Gastroesophageal sphincter (tissue), 3 donors: ENCODE measurements around the gene SIX6.

Experiments
- CTCF ChIP-seq, 4 experiments: fragments of 200-600 bp in 2 of 4; fragments of 450-650 bp in 2 of 4; sonication (generic) in 1 of 4; IDR thresholded peaks; one replicate each; pipeline ENCODE4 v1.5.1; 2017 to 2019; ENCODE audit warnings: antibody characterized with exemption in 4 of 4, mild to moderate bottlenecking in 2 of 4, moderate library complexity in 2 of 4
- EP300 ChIP-seq: sonication (generic); formaldehyde crosslinking; IDR thresholded peaks from one replicate; pipeline ENCODE4 v1.6.1; 2017; ENCODE audit warnings: antibody characterized with exemption, mild to moderate bottlenecking
- POLR2A ChIP-seq, 2 donors: fragments of 450-650 bp; IDR thresholded peaks; one replicate each; pipeline ENCODE4 v1.6.1; 2017; ENCODE audit warnings: antibody characterized with exemption in 2 of 2, mild to moderate bottlenecking in 2 of 2, moderate library complexity in 1 of 2
- POLR2AphosphoS5 ChIP-seq: sonication (generic); formaldehyde crosslinking; IDR thresholded peaks from one replicate; pipeline ENCODE4 v1.6.1; 2017; ENCODE audit warnings: antibody characterized with exemption

GRCh38 chr14:60495946-60496345 is 13.0 kb upstream of the SIX6 start:
- TF ChIP-seq EP300 = no peak
- no peak for TF ChIP-seq CTCF (IDR thresholded peaks at IDR 0.05)
- no peak for TF ChIP-seq POLR2AphosphoS5
- no peak for TF ChIP-seq POLR2A (IDR thresholded peaks at IDR 0.05)
